HG02678 (cell line): Measurements from ENCODE around the gene PKNOX2.

Experiments
- ATAC-seq: cut with Tn5 transposase; IDR thresholded peaks from one replicate; pipeline ENCODE4 v1.9.1; 2021; ENCODE audit warnings: mild to moderate bottlenecking, moderate library complexity; ENCODE audit not compliant: unreplicated experiment

Gene PKNOX2

GRCh38 chr11:125463590-125464269 is 299.2 kb downstream of the PKNOX2 start:
- no peak for ATAC-seq

- ATAC-seq: no peak
Measured at GRCh38 chr11:125464270-125464662, 299.7 kb downstream of the PKNOX2 start.

- ATAC-seq: no peak
Measured at GRCh38 chr11:125464666-125465065, 300.1 kb downstream of the PKNOX2 start.

GRCh38 chr11:125465255-125465654 is 300.7 kb downstream of the PKNOX2 start:
- no peak for ATAC-seq

GRCh38 chr11:125465701-125466100 is 301.1 kb downstream of the PKNOX2 start:
- no peak for ATAC-seq

GRCh38 chr11:125468025-125468424 is 303.5 kb downstream of the PKNOX2 start:
- no peak for ATAC-seq

GRCh38 chr11:125468852-125469251 is 304.3 kb downstream of the PKNOX2 start:
- no peak for ATAC-seq

- no peak for ATAC-seq
Measured at GRCh38 chr11:125470355-125470754, 305.8 kb downstream of the PKNOX2 start.

- no peak for ATAC-seq
Measured at GRCh38 chr11:125476721-125477120, 312.2 kb downstream of the PKNOX2 start.

- no peak for ATAC-seq
Measured at GRCh38 chr11:125479137-125479536, 314.6 kb downstream of the PKNOX2 start.

- no peak for ATAC-seq
Measured at GRCh38 chr11:125481531-125481930, 317.0 kb downstream of the PKNOX2 start.
